ENCODE data around the gene MIS18A. TPM values are rescaled to one million over a fixed set of nuclear protein-coding genes. Genes with fewer than 3 reads are reported as not detected.

Gene MIS18A
- total RNA-seq, 2 donors from 2014 or later: 22.4 to 26.2 TPM

DNA sequence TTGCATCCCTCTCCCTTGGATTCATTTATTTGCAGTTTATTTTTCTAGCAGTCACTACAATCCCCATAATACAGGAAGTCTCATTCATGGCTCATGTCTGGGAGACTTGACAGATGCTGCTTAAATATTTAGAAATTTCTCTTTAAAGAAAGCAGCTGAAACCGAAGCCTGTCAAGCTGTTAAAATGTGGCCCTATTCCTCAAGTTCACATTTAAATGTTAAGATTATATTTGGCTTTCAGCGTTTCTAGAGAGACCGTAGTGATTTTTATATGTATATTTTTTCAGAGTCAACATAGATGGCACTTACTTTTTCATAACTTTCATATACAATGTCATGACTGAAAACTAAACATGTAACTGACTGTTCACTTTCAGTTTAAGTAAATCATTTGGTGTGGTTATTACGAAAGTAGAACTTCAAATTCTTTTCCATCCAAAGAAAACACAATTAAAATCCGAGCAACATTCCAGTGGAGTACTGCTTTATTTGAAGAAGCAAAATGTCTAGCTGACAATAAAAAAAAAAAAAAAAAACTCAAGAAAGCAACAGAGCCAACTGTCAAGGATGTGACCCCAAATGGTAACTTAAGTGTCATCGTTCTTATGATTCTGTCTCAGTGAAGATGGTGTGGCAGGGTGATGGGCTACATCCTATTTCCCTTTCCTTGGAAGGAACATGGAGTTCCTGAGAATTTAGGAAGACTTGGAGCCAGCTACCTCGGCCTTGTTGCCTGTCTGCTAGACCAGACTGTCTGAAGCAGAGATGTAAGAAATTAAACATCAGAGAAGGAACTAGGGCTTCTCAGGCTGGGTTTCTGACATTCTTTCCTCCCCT, 37.8 kb downstream of the MIS18A start:
- Mint-ChIP-seq H3K27me3 (ENCODE audit: low read depth) (peaks cover 20% of the 10 kb centered on the region), H3K27ac (peak overlapping the region; percentile 48), H3K9me3 (peaks cover 0 to 5% of the 10 kb centered on the region in 2 donors), H3K4me1 (ENCODE audit: low read depth) (peaks cover 12% of the 10 kb centered on the region), H3K4me3 (peak overlapping the region in 1 of 2 donors; percentile 86), H3K36me3 (ENCODE audit: insufficient read depth in 2 of 2) (peaks cover 0 to 5% of the 10 kb centered on the region in 2 donors)
- ATAC-seq (replicated peaks in 1 of 2): peak; percentile 58 to 73
- DNase-seq: no peak

DNA sequence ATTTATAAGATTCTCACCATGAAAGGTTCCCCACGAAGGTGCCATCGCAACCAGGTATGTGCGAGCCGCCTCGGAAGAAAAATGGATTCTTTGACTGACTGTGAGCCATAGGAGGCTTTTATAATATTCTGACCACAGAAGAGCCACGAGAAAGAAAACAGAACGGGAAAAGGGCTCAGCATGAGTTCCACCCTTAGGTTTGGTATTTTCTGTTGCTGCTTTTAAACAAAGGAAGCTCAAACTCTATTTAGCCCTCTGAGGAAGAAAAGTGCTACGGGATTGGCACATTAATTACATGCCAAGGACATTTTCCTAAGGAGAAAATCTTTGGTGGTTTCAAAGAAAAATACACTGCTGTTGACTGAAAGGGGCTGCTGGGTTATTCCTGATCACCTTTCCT, 39.3 kb downstream of the MIS18A start:
- Mint-ChIP-seq H3K27ac (no peak overlapping the region), H3K4me1 (ENCODE audit: low read depth) (peaks cover 12% of the 10 kb centered on the region), H3K36me3 (ENCODE audit: insufficient read depth in 2 of 2) (peaks cover 2 to 5% of the 10 kb centered on the region in 2 donors), H3K27me3 (ENCODE audit: low read depth) (peaks cover 12% of the 10 kb centered on the region), H3K4me3 (no peak overlapping the region), H3K9me3 (peaks cover 0 to 5% of the 10 kb centered on the region in 2 donors)
- ATAC-seq (replicated peaks in 1 of 2): no peak
- DNase-seq: no peak

DNA sequence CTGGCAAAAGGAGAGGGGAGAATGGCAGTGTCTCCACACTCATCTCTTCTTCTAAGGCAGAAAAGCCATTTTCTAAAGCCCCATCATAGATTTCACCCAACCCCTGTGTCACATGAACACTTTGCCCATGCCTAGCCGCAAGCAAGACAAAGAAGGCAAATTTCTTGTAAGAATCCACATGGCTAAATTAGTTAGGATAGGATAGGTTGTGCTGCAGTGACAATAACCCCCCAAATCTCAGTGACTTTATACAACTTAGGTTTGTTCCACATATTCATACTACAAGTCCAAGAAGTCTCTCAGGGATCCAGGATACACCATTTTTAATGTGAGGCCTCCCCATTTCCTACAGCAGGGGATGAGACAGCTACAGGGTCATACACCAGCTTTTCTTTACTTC, 40.8 kb downstream of the MIS18A start:
- Mint-ChIP-seq H3K27me3 (ENCODE audit: low read depth) (peaks cover 12% of the 10 kb centered on the region), H3K36me3 (ENCODE audit: insufficient read depth in 2 of 2) (peaks cover 2 to 3% of the 10 kb centered on the region in 2 donors), H3K4me1 (ENCODE audit: low read depth) (peaks cover 12% of the 10 kb centered on the region), H3K27ac (no peak overlapping the region), H3K4me3 (no peak overlapping the region), H3K9me3 (peaks cover 0 to 5% of the 10 kb centered on the region in 2 donors)
- DNase-seq (no peak), ATAC-seq (replicated peaks in 1 of 2) (no peak)

DNA sequence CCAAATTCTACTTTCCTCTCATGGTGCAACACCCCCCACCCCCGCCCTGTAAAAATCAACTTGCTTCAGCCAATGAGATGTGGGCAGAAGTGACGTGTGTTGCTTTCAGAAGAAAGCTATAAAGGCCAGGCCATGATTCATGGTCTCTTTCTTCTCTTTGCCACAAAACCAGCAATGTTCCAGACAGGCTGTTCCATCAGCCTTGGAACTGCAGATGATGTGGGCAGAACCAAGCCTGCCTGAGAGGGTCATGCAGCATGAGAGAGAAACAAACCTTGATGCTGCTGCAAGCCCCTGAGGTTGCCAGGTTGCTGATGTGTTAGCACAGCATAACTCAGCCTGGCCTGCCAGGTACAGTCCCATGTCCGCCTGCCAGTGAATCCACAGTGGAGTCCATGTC, 41.8 kb downstream of the MIS18A start:
- H3K27me3 Mint-ChIP-seq (ENCODE audit: low read depth): peaks cover 12% of the 10 kb centered on the region
- peaks cover 0 to 5% of the 10 kb centered on the region in 2 donors for H3K9me3 Mint-ChIP-seq
- peak in 1 of 2 donors; percentile 4 for DNase-seq
- no peak overlapping the region for H3K27ac Mint-ChIP-seq
- no peak overlapping the region for H3K4me3 Mint-ChIP-seq
- peaks cover 2 to 3% of the 10 kb centered on the region in 2 donors for H3K36me3 Mint-ChIP-seq (ENCODE audit: insufficient read depth in 2 of 2)
- H3K4me1 Mint-ChIP-seq (ENCODE audit: low read depth): peaks cover 12% of the 10 kb centered on the region
- ATAC-seq (replicated peaks in 1 of 2): peak in 1 of 2 donors; percentile 53

DNA sequence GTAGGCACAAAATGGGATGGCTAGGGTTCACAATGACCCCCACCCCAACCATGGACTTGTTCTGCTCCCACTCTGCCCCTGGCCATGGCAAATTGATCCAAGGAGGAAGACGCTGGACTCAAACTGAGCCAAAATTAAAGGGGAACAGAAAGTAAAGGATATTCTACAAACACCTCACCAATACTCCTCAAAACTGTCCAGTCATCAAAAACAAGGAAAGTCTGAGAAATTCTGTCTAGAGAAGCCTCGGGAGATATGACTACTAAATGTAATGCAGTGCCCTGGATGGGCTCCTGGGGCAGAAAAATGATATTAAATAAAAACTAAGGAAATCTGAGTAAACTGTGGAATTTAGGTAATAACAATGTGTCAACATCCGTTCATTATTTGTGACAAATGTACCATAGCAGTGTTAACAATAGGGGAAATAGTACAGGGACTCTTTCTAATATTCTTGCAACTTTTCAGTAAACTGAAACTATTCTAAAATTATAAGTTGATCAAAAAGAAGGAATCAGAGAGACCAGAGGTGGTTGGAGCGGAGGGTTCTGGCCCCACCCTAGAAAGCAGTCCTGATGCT, 45.0 kb downstream of the MIS18A start:
- H3K27ac Mint-ChIP-seq: no peak overlapping the region
- peaks cover 6% of the 10 kb centered on the region for H3K27me3 Mint-ChIP-seq (ENCODE audit: low read depth)
- DNase-seq: no peak
- peaks cover 0 to 5% of the 10 kb centered on the region in 2 donors for H3K9me3 Mint-ChIP-seq
- no peak for ATAC-seq (replicated peaks in 1 of 2)
- peaks cover 2 to 3% of the 10 kb centered on the region in 2 donors for H3K36me3 Mint-ChIP-seq (ENCODE audit: insufficient read depth in 2 of 2)
- no peaks in the 10 kb centered on the region for H3K4me1 Mint-ChIP-seq (ENCODE audit: low read depth)
- no peak overlapping the region for H3K4me3 Mint-ChIP-seq

DNA sequence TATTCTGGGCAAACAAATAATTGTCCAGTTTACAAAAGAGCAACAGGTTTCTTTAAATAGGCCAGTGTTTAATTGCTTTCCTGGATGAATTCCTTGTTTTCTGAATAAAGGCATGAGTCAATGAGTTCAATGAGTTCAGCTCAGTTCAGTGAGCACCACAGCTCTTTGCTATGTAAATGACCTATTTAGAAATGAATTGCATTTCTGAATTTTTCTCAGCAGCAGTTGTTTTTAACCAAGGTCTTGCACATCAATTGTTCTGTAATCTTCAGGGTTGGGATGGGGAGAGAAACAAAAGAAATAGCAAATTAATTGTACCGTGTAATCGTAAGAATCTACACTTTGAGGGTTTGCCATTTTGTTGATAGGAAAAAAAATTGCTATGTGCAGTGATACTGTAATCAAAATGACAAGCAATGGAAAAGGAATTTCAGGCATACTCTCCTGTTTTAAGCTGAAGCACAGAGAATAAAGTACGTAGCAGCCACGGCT, 45.7 kb downstream of the MIS18A start:
- no peak for ATAC-seq (replicated peaks in 1 of 2)
- no peaks in the 10 kb centered on the region for H3K27me3 Mint-ChIP-seq (ENCODE audit: low read depth)

DNA sequence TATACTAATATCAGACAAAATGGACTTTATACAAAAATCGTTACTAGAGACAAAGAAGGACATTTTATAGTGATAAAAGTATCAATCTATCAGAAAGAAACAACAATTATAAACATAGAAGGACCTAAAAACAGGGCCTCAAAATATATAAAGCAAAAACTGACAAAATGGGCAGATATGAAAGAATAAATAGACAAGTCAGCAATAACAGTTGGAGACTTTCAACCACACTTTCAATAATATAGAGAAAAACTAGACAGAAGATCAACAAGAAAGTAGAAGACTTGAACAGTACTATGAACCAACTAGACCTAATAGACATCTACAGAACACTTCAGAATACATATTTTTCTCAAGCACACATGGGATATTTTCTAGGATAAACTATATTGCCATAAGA, 52.4 kb downstream of the MIS18A start:
- no peaks in the 10 kb centered on the region for H3K4me1 Mint-ChIP-seq (ENCODE audit: low read depth)
- no peak for ATAC-seq (replicated peaks in 1 of 2)
- DNase-seq: no peak
- H3K36me3 Mint-ChIP-seq (ENCODE audit: insufficient read depth in 2 of 2): peaks cover 3 to 10% of the 10 kb centered on the region in 2 donors
- no peak overlapping the region for H3K27ac Mint-ChIP-seq
- H3K4me3 Mint-ChIP-seq: no peak overlapping the region
- H3K9me3 Mint-ChIP-seq: peaks cover 5 to 11% of the 10 kb centered on the region in 2 donors
- H3K27me3 Mint-ChIP-seq (ENCODE audit: low read depth): no peaks in the 10 kb centered on the region

More for the DNA sequence above, 45.7 kb downstream of the MIS18A start:
- no peak overlapping the region for H3K4me3 Mint-ChIP-seq
- H3K4me1 Mint-ChIP-seq (ENCODE audit: low read depth): no peaks in the 10 kb centered on the region
- peaks cover 0 to 2% of the 10 kb centered on the region in 2 donors for H3K36me3 Mint-ChIP-seq (ENCODE audit: insufficient read depth in 2 of 2)
- no peaks in the 10 kb centered on the region for H3K9me3 Mint-ChIP-seq
- no peak overlapping the region for H3K27ac Mint-ChIP-seq
- no peak for DNase-seq

Other genes starting within 250 kb of the MIS18A start
- gene MRAP, start 19.8 kb upstream of the MIS18A start, total RNA-seq: not detected
- gene URB1, start 114.0 kb upstream of the MIS18A start, total RNA-seq: 10 to 100 TPM; 15.4 to 16.7 TPM
- 1 to 10 TPM; 8.5 to 8.9 TPM for gene EVA1C, start 133.7 kb upstream of the MIS18A start, total RNA-seq